ENCODE measurements around the gene GTF2F1.
"Not testable (repeated sequence)": the region's sequence is repeated elsewhere in the genome, so short reads cannot be mapped to it uniquely, and the experiment has no call there.

Gene GTF2F1

DNA sequence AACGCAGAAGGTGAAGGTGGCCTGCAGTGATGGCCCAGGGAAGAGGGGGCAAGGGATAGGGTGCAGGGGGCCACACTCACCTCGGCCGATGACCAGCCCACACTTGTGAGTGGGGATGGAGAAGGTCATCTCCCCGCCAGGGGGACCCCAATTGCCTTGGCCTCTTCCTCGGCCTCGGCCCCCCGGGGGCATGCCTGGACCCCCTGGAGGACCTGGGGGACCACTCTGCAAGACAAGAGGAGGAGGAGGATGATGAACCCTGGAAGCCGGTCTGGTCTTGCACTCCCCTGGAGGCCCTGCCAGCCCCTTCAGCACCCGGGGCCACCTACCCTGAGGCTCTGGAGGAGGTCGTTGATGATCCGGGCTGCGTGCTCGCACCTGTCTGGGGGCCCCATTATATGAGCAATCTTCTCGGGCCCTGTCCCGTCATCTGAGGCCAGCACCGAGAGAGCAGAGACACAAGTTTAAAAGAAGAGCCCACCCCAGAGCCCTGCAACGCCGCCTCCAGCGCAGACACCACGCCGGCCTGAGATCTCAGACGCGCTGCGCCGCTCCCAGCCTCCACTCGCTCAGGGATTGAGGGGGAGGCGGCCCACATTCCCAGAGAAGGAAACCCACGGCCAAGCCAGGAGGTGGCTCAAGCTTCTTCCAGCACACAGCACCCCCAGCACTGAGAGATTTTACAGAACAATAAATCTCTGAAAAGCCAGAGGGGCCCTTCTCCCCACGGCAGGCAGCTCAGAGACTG, 23.9 kb upstream of the GTF2F1 start:
- DNase-seq = no peak

DNA sequence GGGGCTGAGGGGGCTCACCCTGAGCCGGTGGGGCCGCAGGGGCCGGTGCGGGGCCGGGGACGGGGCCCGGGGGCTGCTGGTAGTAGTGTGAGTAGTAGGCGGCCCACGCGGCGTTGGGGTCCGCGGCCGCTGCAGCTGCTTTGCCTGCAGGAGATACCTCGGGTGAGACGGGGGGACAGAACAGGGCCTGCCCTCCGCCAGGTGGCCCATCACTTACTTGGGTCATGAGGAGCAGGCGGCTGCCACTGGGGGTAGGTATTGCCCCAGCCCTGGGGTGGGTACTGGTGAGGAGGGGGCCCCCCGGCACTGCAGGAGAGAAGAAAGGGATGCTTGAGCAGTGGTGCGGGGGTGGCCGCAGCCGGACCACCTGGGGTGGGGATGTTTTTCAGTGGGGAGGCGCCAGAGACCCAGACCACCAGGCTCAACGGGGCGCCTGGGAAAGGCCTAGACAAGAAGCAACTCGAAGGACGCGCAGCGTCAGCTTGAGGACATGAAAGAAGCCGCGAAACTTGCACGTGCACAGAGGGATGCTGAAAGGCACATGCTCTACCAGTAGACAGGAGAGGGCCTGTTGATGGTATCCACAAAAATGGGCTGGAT, 22.7 kb upstream of the GTF2F1 start:
- no peak for DNase-seq

GRCh38 chr19:6414793-6415590, 22.0 kb upstream of the GTF2F1 start:
- no peak for DNase-seq

DNA sequence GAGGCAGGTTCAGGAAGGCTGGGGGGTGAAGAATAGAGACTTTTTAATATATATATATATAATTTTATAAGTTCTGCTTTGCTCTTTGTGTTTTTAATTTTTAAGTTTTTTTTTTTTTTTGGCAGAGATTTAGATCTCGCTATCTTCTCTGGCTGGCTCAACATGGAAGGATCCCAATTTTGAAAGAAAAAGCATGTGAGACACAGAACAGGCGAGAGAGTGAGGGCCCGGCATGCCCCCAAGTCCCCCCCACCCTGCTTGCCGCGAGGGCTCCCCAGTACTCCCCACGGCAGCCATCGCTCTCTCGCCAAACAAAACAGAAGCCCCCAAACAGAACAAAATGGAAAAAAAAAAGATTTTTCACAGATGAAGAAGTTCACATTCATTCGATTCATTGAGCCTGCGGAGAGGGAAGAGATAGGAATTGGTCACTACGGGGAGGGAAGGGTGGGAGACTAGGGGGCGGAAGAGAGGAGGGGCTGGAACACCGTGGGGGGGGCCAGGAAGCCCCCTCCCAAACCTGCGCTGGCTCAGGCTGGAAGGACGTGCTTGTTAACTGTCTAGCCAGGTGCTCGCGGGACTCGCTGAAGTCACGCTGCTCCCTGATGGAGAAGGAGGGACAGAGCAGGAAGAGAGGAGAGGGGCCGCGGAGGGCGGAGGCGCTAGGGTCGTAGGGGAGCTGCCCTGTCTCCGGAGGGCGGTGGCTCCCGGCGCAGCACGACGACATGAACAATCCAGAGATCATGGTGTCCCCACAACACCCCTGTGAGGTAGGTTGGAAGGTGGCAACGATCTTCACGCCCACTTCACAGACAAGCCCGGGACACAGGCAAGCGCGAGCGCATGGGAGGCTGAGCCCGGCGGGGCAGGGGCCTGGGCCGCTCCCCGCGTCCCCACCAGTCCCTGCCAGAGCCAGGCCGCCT, 21.0 kb upstream of the GTF2F1 start:
- no peak for DNase-seq

- no peak for DNase-seq
Measured at GRCh38 chr19:6413291-6413690, 20.3 kb upstream of the GTF2F1 start.

- DNase-seq = peak; percentile 84
Measured at GRCh38 chr19:6412447-6413091, 19.6 kb upstream of the GTF2F1 start.

GRCh38 chr19:6412061-6412446, 19.1 kb upstream of the GTF2F1 start:
- DNase-seq = no peak

DNA sequence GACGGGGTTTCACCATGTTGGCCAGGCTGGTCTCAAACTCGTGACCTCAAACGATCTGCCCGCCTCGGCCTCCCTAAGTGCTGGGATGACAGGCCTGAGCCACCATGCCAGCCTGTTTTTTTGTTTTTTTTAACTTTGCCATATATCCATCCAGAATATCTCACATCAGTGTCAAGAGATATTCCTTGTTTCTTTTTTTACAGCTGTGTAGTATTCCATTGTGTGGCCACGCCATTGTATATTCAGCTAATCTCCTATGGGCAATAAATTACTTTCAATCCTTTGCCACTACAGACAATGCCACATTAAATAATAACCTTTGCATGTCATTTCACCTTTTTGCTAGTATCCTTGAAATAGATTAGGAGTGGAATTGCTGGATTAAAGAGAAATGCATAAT, 16.4 kb upstream of the GTF2F1 start:
- DNase-seq = no peak

GRCh38 chr19:6406401-6406800, 13.4 kb upstream of the GTF2F1 start:
- DNase-seq = no peak

- DNase-seq = no peak
Measured at GRCh38 chr19:6402837-6403608, 10.1 kb upstream of the GTF2F1 start.

- DNase-seq = no peak
Measured at GRCh38 chr19:6402058-6402457, 9.1 kb upstream of the GTF2F1 start.

DNA sequence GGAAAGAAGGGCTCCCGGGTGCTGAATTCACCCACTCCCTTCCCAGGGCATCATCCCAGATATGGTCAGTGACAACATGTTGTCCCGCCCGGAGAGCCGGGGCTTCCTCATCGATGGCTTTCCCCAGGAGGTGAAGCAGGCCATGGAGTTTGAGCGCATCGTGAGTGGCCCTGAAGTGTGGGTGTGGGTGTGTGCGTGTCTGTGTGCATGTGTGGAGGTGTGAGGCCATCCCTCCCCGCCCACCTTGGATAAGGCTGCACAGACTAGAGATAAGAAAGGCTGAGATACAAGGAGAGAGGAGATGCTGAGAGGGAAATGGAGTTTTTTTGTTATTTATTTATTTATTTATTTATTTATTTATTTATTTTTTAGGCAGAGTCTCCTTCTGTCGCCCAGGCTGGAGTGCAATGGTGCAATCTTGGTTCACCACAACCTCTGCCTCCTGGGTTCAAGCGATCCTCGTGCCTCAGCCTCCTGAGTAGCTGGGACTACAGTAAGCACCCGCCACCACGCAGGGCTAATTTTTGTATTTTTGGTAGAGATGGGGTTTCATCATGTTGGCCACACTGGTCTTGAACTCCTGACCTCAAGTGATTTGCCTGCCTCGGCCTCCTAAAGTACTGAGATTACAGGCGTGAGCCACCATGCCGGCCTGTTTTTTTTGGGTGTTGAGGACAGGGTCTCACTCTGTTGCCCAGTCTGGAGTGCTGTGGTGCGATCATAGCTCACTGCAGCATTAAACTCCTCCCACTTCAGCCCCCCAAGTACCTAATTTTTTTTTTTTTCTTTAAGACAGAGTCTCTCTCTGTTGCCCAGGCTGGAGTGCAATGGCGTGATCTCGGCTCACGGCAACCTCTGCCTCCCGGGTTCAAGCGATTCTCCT, 7.3 kb upstream of the GTF2F1 start:
- DNase-seq = not testable (repeated sequence)

DNA sequence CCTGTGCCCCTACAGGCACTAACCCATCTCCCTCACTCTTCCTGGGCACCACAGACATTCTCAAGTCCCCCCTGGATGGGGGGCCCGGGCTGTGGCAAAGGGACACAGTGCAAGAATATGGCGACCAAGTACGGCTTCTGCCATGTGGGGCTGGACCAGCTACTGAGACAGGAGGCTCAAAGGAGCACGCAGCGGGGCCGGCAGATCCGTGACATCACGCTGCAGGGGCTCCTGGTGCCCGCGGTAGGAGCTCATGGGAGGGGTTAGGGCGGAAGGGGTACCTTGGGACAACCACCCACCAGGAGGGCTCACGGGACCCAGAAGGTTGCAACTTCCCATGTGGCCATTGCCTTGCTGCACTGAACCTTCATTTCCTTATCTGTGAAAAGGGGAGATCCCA, 3.3 kb upstream of the GTF2F1 start:
- DNase-seq = no peak

- no peak for DNase-seq
Measured at GRCh38 chr19:6394831-6395230, 1.9 kb upstream of the GTF2F1 start.

DNA sequence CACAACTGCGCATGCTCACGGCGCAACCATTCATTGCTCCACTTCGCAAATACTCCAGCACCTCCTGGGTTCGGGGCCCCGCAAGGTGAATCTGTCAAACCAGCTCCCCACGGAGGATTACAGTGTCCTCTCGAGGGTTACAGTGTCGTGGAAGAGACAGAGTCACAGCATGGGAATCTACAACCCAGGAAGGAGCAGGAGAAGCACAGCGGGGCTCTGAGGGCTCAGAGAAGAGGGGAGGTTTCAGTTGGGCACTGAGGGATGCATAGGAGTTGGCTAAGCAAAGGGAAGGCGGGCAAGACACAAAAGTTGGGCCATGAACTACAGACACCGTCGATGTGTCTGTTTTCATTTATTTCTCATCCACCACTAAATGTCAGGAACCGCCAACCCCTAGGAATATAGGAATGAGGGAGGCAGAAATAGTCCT, 1.0 kb upstream of the GTF2F1 start:
- DNase-seq = no peak

GRCh38 chr19:6392221-6393073, 517 bp downstream of the GTF2F1 start:
- no peak for DNase-seq

GRCh38 chr19:6387372-6387771, 5.6 kb downstream of the GTF2F1 start:
- no peak for DNase-seq

DNA sequence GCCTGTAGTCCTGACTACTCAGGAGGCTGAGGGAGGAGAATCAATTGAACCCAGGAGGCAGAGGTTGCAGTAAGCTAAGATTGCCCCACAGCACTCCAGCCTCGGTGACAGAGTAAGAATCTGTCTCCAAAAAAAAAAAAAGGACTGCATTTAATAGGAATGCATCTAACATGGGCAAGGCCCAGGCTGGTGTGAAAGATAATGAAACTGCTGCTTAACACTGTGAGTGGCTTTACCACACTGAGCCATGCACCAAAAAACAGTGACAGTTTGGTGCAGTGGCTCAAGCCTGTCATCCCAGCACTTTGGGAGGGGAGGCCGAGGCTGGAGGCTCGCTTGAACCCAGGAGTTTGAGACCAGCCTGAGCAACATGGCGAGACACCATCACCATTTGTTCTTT, 8.6 kb downstream of the GTF2F1 start:
- no peak for DNase-seq

GRCh38 chr19:6383188-6383587, 9.8 kb downstream of the GTF2F1 start:
- DNase-seq = no peak
